H7 (cell line): ENCODE results near the gene CLEC6A. TPM values are rescaled to one million over a fixed set of nuclear protein-coding genes. Genes with fewer than 3 reads are reported as not detected.
"Not testable (repeated sequence)": the region's sequence is repeated elsewhere in the genome, so short reads cannot be mapped to it uniquely, and the experiment has no call there.

Experiments
- DNase-seq: peaks from one replicate; pipeline ENCODE4 v3.0.0; 2012
- H3K27me3 ChIP-seq: 2 replicates; pipeline ENCODE4 v1.6.0; 2011; ENCODE audit warnings: mild to moderate bottlenecking, low read length; ENCODE audit not compliant: control insufficient read depth, insufficient read depth
- H3K36me3 ChIP-seq: replicated peaks from 2 replicates; pipeline ENCODE4 v1.5.1; 2011; ENCODE audit warnings: low read length; ENCODE audit not compliant: control insufficient read depth, insufficient read depth
- H3K4me3 ChIP-seq: 2 replicates; pipeline ENCODE4 v1.5.1; 2011; ENCODE audit warnings: low read depth, mild to moderate bottlenecking, control low read depth, low read length, moderate library complexity; ENCODE audit not compliant: insufficient read depth
- total RNA-seq: library from RNA; depleted of rRNA; stranded (reverse); fragments of >200 nt; shearing (Covaris generic); gene quantifications from 2 replicates; pipeline ENCODE4 v1.2.3, GENCODE V29; 2014

The CLEC6A gene
- total RNA-seq, 1 experiment from 2014 or later = 0.31 TPM

DNA sequence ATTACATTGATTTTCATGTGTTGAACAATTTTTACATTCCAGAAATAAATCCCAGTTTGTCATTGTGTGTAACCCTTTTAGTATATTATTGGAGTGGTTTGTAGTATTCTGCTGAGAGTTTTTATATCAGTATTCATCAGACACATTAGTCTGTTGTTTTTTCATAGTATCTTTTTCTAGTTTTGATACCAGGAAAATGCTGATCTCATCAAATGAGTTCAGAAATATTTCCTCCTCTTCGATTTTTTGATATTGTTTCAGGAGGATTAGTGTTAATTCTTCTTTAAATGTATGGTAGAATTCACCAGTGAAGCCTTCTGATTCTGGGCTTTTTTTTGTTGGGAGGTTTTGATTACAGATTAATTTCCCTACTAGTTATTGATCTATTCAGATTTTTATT is 15.3 kb downstream of the CLEC6A start:
- Histone ChIP-seq H3K27me3 (no peaks in the 10 kb centered on the region), H3K36me3 (no peaks in the 10 kb centered on the region), H3K4me3 (no peak overlapping the region)
- no peak for DNase-seq

DNA sequence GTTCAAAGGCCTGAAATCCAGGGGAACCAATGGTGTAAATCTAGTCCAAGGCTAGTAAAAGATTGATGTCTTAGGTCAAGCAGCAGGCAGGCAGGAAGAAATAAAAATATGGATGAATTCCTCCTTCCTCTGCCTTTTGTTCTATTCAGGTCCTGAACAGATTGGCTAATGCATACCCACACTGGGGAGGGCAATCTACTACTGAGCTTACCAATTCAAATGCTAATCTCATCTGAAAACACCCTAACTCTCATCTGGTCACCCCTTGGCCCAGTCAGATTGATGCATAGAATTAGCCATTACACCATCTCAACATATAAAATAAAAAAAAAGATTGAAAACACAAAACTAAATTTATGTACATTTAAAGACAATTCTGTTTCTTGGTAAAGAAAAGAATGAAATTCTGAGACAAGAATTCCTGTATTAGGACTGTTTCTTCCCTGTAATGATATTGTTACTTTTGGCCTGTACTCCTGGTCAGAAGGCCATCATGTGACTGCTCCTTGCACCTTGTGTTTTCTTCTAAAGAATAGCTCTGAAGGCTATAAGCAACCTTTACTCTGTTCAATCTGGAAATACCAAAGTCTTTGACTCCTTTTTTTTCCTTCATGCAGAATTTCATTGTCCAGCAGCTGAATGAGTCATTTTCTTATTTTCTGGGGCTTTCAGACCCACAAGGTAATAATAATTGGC is 19.9 kb downstream of the CLEC6A start:
- no peak overlapping the region for H3K4me3 ChIP-seq
- no peaks in the 10 kb centered on the region for H3K36me3 ChIP-seq
- no peak for DNase-seq
- H3K27me3 ChIP-seq = no peaks in the 10 kb centered on the region

GRCh38 chr12:8482571-8483061 is 26.9 kb downstream of the CLEC6A start:
- DNase-seq = no peak
- Histone ChIP-seq H3K4me3 (no peak overlapping the region), H3K36me3 (no peaks in the 10 kb centered on the region), H3K27me3 (no peaks in the 10 kb centered on the region)

DNA sequence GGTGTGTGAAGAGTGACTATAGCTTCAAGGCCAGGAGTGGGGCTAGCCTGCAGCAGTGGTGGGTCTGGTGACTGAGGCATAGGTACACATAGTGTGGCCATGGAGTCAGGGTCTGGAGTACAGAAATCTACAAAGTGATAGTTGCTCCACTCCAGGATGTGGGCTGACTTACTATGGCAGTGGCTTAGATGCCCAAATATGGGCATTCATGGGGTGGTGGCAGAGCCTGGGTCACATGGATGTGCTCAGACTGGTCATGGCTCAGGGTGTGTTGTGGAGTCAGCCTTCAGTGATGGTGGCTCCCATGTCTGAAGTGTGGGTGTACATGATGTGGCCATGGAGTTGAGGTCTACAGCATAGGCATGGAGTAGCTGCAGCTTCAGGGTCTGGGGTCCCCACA is 27.3 kb downstream of the CLEC6A start:
- no peaks in the 10 kb centered on the region for H3K27me3 ChIP-seq
- no peak overlapping the region for H3K4me3 ChIP-seq
- no peak for DNase-seq
- no peaks in the 10 kb centered on the region for H3K36me3 ChIP-seq

- Histone ChIP-seq H3K36me3 (no peaks in the 10 kb centered on the region), H3K27me3 (no peaks in the 10 kb centered on the region), H3K4me3 (no peak overlapping the region)
- no peak for DNase-seq
These were observed 36.1 kb downstream of the CLEC6A start for GRCh38 chr12:8491646-8492530.

- no peak for DNase-seq
- Histone ChIP-seq H3K27me3 (no peaks in the 10 kb centered on the region), H3K36me3 (no peaks in the 10 kb centered on the region), H3K4me3 (no peak overlapping the region)
These were observed 37.3 kb downstream of the CLEC6A start for GRCh38 chr12:8493084-8493483.

GRCh38 chr12:8495671-8496070 is 39.9 kb downstream of the CLEC6A start:
- H3K27me3 ChIP-seq, H3K36me3 ChIP-seq, DNase-seq, H3K4me3 ChIP-seq: not testable (repeated sequence)

DNA sequence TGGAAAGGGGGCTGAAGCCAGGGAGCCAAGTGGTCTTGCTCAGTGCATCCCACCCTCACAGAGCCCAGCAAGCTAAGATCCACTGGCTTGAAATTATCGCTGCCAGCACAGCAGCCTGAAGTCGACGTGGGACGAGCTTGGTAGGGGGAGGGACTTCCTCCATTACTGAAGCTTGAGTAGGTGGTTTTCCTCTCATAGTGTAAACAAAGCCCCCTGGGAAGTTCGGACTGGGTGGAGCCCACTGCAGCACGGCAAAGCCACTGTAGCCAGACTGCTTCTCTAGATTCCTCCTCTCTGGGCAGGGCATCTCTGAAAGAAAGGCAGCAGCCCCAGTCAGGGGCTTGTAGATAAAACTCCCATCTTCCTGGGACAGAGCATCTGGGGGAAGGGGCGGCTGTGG is 40.3 kb downstream of the CLEC6A start:
- not testable (repeated sequence) for H3K27me3 ChIP-seq, H3K36me3 ChIP-seq, H3K4me3 ChIP-seq, DNase-seq

GRCh38 chr12:8499616-8500015 is 43.9 kb downstream of the CLEC6A start:
- H3K27me3 ChIP-seq = no peaks in the 10 kb centered on the region
- DNase-seq = no peak
- no peaks in the 10 kb centered on the region for H3K36me3 ChIP-seq
- no peak overlapping the region for H3K4me3 ChIP-seq

GRCh38 chr12:8501720-8502119 is 46.0 kb downstream of the CLEC6A start:
- no peaks in the 10 kb centered on the region for H3K36me3 ChIP-seq
- no peak overlapping the region for H3K4me3 ChIP-seq
- no peak for DNase-seq
- no peaks in the 10 kb centered on the region for H3K27me3 ChIP-seq

DNA sequence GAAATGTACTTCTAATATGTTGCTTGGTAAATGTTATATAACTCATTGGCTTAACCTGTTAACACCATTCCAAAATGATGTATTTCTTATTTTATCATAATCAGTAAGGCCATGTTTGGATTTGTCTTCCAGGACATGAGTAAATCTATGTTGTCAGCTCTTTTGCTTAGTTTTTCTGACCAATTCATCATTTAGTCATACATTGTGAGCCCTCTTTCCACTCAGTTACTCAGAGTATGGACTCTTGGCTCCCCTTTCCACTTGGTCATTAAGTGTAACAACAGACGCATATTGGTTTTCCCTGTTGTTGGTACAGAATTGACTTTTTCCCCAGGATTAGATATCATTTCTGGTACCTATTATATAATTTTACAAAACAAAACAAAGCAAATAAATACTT is 48.6 kb downstream of the CLEC6A start:
- no peak for DNase-seq
- H3K4me3 ChIP-seq = no peak overlapping the region
- no peaks in the 10 kb centered on the region for H3K27me3 ChIP-seq
- no peaks in the 10 kb centered on the region for H3K36me3 ChIP-seq

- H3K36me3 ChIP-seq = no peaks in the 10 kb centered on the region
- H3K4me3 ChIP-seq = no peak overlapping the region
- H3K27me3 ChIP-seq = no peaks in the 10 kb centered on the region
- no peak for DNase-seq
These were observed 51.8 kb downstream of the CLEC6A start for GRCh38 chr12:8507596-8507995.

DNA sequence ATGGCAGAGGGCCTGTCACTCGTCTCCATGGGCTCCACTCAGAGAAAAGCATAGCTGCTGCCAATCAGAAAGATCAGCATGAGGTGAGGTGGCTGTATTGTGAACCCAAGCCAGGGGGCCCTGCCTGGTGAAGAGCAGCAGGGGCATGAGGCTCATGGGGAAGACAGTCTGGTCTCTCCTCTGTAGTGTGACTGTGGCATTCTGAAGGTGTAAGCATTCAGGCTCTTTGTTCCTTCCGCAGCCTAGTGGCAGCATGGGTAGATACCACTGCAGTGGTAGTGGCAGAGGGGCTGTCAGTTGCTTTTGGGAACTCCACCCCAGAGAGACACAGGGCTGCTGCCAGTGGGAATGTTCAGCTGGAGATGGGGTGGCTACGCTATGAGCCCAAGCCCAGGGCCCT is 52.5 kb downstream of the CLEC6A start:
- no peak overlapping the region for H3K4me3 ChIP-seq
- H3K36me3 ChIP-seq = no peaks in the 10 kb centered on the region
- no peak for DNase-seq
- H3K27me3 ChIP-seq = no peaks in the 10 kb centered on the region

GRCh38 chr12:8508910-8509841 is 53.4 kb downstream of the CLEC6A start:
- Histone ChIP-seq H3K36me3 (no peaks in the 10 kb centered on the region), H3K27me3 (no peaks in the 10 kb centered on the region), H3K4me3 (no peak overlapping the region)
- no peak for DNase-seq
